ENCODE measurements around the gene COL4A5. TPM values are rescaled to one million over a fixed set of nuclear protein-coding genes. Genes with fewer than 3 reads are reported as not detected.

Gene COL4A5
- total and polyA plus RNA-seq, 8 donors = 5.5 to 160 (median 48.5) TPM

- Histone ChIP-seq H3K4me1 (no peaks in the 10 kb centered on the region), H3K36me3 (peaks cover 0 to 5% (median 0%) of the 10 kb centered on the region in 4 donors), H3K27ac (no peak overlapping the region), H3K27me3 (no peaks in the 10 kb centered on the region), H3K4me3 (no peak overlapping the region), H3K9me3 (peaks cover 0 to 26% (median 11%) of the 10 kb centered on the region in 4 donors)
- TF ChIP-seq EP300 (IDR thresholded peaks at IDR 0.05) (no peak), POLR2A (IDR thresholded peaks at IDR 0.05) (no peak), CTCF (IDR thresholded peaks at IDR 0.05) (no peak)
- no peak for DNase-seq
- intact Hi-C loops (cut with DNase I; ENCODE audit: low total_unique reads) = no loop called here
Measured at GRCh38 chrX:108640817-108641216, 201.2 kb downstream of the COL4A5 start.

- TF ChIP-seq EP300 (IDR thresholded peaks at IDR 0.05) (no peak), POLR2AphosphoS5 (IDR thresholded peaks at IDR 0.05) (no peak), CTCF (IDR thresholded peaks at IDR 0.05) (no peak), POLR2A (IDR thresholded peaks at IDR 0.05) (no peak)
- Histone ChIP-seq H3K27me3 (no peaks in the 10 kb centered on the region), H3K4me3 (no peak overlapping the region), H3K4me1 (no peaks in the 10 kb centered on the region), H3K9me3 (peaks cover 0 to 26% (median 11%) of the 10 kb centered on the region in 4 donors), H3K36me3 (peaks cover 0 to 5% (median 0%) of the 10 kb centered on the region in 4 donors), H3K27ac (no peak overlapping the region)
- WGBS, 5 donors = 76 to 94% (median 85%) methylated on average over 6 of the region's 6 CpGs
- DNase-seq = no peak
- intact Hi-C loops (cut with DNase I; ENCODE audit: low total_unique reads) = no loop called here
Measured at GRCh38 chrX:108641589-108642272, 202.1 kb downstream of the COL4A5 start.

GRCh38 chrX:108642273-108642628, 202.6 kb downstream of the COL4A5 start:
- Histone ChIP-seq H3K36me3 (peaks cover 0 to 5% (median 0%) of the 10 kb centered on the region in 4 donors), H3K4me3 (no peak overlapping the region), H3K27me3 (no peaks in the 10 kb centered on the region), H3K27ac (no peak overlapping the region), H3K9me3 (peaks cover 0 to 26% (median 11%) of the 10 kb centered on the region in 4 donors), H3K4me1 (no peaks in the 10 kb centered on the region)
- WGBS, 5 donors = 63 to 100% (median 89%) methylated on average over 1 of the region's 1 CpG
- no peak for DNase-seq
- TF ChIP-seq POLR2AphosphoS5 (IDR thresholded peaks at IDR 0.05) (no peak), CTCF (IDR thresholded peaks at IDR 0.05) (no peak), EP300 (IDR thresholded peaks at IDR 0.05) (no peak), POLR2A (IDR thresholded peaks at IDR 0.05) (no peak)
- intact Hi-C loops (cut with DNase I; ENCODE audit: low total_unique reads) = no loop called here

- Histone ChIP-seq H3K9me3 (no peaks in the 10 kb centered on the region), H3K4me1 (no peaks in the 10 kb centered on the region), H3K27me3 (no peaks in the 10 kb centered on the region), H3K27ac (no peak overlapping the region), H3K4me3 (no peak overlapping the region), H3K36me3 (peaks cover 0 to 4% (median 0%) of the 10 kb centered on the region in 4 donors)
- TF ChIP-seq POLR2A (IDR thresholded peaks at IDR 0.05) (no peak), CTCF (IDR thresholded peaks at IDR 0.05) (no peak), EP300 (IDR thresholded peaks at IDR 0.05) (no peak), POLR2AphosphoS5 (IDR thresholded peaks at IDR 0.05) (no peak)
- DNase-seq = no peak
- intact Hi-C loops (cut with DNase I; ENCODE audit: low total_unique reads) = no loop called here
- WGBS, 5 donors = 83 to 98% (median 94%) methylated on average over 3 of the region's 3 CpGs
Measured at GRCh38 chrX:108664701-108665100, 225.1 kb downstream of the COL4A5 start.

All from stomach (tissue), 9 donors.